ENCODE measurements around the gene CSTF2. TPM values are rescaled to one million over a fixed set of nuclear protein-coding genes. Genes with fewer than 3 reads are reported as not detected.
"Not testable (repeated sequence)": the region's sequence is repeated elsewhere in the genome, so short reads cannot be mapped to it uniquely, and the experiment has no call there.

The CSTF2 gene
- polyA plus RNA-seq, 1 experiment = 21.4 TPM

DNA sequence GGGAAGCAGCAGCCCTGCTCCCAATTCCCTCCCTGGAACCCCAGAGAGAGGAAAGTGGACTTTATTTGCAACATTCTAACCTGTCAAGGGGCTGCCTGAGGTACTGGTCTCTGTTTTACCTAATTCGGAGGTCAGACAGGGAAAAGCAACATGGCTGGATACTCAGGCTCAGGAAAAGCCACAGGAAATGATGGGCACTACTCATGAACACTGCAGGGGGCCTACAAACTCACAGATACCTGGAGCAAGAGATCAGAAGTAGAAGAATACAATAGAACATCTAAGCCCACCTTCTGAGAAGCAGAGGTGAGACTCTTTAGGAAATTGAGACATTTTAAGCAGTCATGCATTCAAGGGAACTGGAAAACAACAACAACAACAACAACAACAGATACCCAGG is 15.4 kb upstream of the CSTF2 start:
- DNase-seq (ENCODE audit: low read depth) = no peak
- TF ChIP-seq, protein P1, sequence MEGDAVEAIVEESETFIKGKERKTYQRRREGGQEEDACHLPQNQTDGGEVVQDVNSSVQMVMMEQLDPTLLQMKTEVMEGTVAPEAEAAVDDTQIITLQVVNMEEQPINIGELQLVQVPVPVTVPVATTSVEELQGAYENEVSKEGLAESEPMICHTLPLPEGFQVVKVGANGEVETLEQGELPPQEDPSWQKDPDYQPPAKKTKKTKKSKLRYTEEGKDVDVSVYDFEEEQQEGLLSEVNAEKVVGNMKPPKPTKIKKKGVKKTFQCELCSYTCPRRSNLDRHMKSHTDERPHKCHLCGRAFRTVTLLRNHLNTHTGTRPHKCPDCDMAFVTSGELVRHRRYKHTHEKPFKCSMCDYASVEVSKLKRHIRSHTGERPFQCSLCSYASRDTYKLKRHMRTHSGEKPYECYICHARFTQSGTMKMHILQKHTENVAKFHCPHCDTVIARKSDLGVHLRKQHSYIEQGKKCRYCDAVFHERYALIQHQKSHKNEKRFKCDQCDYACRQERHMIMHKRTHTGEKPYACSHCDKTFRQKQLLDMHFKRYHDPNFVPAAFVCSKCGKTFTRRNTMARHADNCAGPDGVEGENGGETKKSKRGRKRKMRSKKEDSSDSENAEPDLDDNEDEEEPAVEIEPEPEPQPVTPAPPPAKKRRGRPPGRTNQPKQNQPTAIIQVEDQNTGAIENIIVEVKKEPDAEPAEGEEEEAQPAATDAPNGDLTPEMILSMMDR (IDR thresholded peaks at IDR 0.05; ENCODE audit: insufficient read depth, low read depth, low read length) = no peak
- Histone ChIP-seq H3K36me3 (ENCODE audit: control insufficient read depth, insufficient read depth, low read length) (no peaks in the 10 kb centered on the region), H3K27me3 (ENCODE audit: control insufficient read depth, insufficient read depth, low read length) (no peaks in the 10 kb centered on the region), H3K4me3 (ENCODE audit: low read depth, low read length) (no peak overlapping the region)
- POLR2A ChIA-PET = no interaction called here
- CTCF ChIA-PET = no interaction called here

DNA sequence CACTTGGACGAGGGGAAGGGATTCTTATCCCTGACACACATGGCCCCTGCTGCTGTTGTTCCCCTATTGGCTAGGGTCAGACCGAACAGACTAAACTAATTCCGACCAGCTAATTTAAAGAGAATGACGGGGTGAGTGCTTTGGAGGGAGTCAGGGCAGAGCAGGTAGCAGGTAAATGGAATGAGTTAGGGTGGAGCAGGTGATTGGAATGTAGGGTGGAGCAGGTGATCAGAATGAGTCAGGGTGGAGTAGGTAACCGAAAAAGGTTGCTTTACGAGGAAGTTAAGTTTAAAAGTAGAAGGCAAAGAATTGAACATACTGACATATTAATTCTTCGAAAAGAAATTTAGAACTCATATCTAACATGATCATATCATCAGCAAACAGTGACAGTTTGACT is 11.9 kb upstream of the CSTF2 start:
- POLR2A ChIA-PET, CTCF ChIA-PET: not testable (repeated sequence)

DNA sequence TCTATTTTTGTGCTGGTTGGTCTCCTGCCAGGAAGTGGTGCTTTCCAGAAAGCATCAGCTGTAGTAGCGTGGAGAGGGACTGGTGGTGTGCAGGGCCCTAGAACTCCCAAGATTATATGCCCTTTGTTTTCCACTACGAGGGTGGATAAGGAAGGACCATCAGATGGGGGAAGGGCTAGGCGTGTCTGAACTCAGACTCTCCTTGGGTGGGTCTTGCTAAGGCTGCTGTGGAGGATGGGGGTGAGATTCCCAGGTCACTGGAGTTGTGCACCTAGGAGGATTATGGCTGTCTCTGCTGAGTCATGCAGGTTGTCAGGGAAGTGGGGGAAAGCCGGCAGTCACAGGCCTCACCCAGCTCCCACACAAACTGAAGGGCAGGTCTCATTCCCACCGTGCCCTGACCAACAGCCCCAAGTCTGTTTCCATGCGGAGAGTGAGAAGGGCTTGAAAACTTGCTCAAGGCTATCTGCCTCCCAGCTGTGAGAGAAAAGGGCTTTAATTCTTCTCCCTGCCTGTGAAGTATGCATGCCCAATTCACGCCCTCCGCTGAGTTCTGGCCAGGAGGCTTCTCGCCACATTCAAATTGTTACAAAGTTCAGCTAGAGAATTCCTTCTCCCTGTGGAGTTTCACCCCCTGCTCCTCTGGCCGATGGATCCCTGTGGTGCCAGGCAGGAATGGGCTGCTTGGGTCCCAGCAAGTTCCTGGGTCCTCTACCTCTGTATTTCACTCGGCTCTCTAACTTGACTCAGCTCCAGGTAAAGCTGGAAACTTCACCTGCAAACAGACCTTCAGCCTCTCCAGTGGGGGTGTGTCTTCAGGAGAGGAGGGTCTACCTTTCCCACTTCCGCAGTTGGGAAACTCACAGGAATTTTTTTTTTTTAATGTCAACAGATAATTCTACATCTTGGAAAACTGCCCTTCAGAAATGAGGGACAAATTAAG is 7.7 kb upstream of the CSTF2 start:
- H3K27me3 ChIP-seq (ENCODE audit: control insufficient read depth, insufficient read depth, low read length) = no peaks in the 10 kb centered on the region; the same call in 1 of the 2 replicates
- no peaks in the 10 kb centered on the region for H3K36me3 ChIP-seq (ENCODE audit: control insufficient read depth, insufficient read depth, low read length)
- ChIA-PET POLR2A (no interaction called here), CTCF (no interaction called here)
- TF ChIP-seq, protein P1 (IDR thresholded peaks at IDR 0.05; ENCODE audit: insufficient read depth, low read depth, low read length) = no peak
- H3K4me3 ChIP-seq (ENCODE audit: low read depth, low read length) = no peak overlapping the region
- no peak for DNase-seq (ENCODE audit: low read depth)

More for the DNA sequence above, 11.9 kb upstream of the CSTF2 start:
- H3K27me3 ChIP-seq (ENCODE audit: control insufficient read depth, insufficient read depth, low read length); DNase-seq (ENCODE audit: low read depth); H3K4me3 ChIP-seq (ENCODE audit: low read depth, low read length); H3K36me3 ChIP-seq (ENCODE audit: control insufficient read depth, insufficient read depth, low read length): not testable (repeated sequence)

DNA sequence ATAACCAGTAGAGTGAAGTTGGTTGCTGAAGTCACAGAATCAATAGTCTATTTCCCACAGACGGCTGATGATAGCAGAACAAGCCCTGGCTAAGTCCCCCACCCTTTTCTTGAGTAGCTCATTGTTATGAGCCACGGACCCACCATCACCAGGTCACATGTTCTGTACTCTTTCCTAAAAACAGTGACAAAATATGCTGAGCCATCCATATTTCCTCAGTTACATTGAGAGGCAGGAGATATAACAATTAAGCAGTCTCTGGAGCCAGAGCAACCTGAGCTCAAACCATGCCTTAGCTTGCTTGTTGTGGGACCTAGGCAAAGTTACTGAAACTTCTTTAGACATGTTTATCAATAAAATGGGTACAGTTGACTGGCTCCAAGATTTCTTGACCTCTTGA is 2.9 kb upstream of the CSTF2 start:
- H3K36me3 ChIP-seq (ENCODE audit: control insufficient read depth, insufficient read depth, low read length) = no peaks in the 10 kb centered on the region
- CTCF ChIA-PET = no interaction called here
- no peaks in the 10 kb centered on the region; the same call in 1 of the 2 replicates for H3K27me3 ChIP-seq (ENCODE audit: control insufficient read depth, insufficient read depth, low read length)
- no peak for DNase-seq (ENCODE audit: low read depth)
- TF ChIP-seq, protein P1 (IDR thresholded peaks at IDR 0.05; ENCODE audit: insufficient read depth, low read depth, low read length) = no peak
- no peak overlapping the region for H3K4me3 ChIP-seq (ENCODE audit: low read depth, low read length)
- POLR2A ChIA-PET = interaction anchor here (0.6 kb wide), 1 partner anchor 16 kb away, joined by 3 read pairs; no protein-coding TSS in a partner anchor

DNA sequence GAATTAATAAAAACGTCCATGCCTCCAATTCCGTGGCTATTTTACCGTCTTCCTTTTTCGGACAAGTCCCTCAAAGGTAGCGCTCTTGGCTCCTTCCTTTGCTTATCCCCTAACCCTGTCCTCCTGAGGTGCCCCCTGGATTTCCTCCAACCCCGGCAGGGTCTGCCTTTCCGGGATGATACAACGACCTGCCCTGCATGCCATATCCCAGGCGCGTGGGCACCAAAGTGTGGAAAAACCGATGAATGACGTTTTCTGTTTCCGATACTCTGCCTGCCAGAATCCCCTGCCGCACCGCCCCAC is 706 bp upstream of the CSTF2 start:
- H3K27me3 ChIP-seq (ENCODE audit: control insufficient read depth, insufficient read depth, low read length) = no peaks in the 10 kb centered on the region; the same call in 1 of the 2 replicates
- DNase-seq (ENCODE audit: low read depth) = no peak
- H3K36me3 ChIP-seq (ENCODE audit: control insufficient read depth, insufficient read depth, low read length) = 0 out of 2 replicates have a peak, but pooled peaks cover 2% of the 10 kb centered on the region
- TF ChIP-seq, protein P1 (IDR thresholded peaks at IDR 0.05; ENCODE audit: insufficient read depth, low read depth, low read length) = no peak
- ChIA-PET CTCF (no interaction called here), POLR2A (no interaction called here)
- peak overlapping the region; percentile 62 for H3K4me3 ChIP-seq (ENCODE audit: low read depth, low read length)

All from BJ (cell line).